HepG2 (cell line): ENCODE results near the gene CNTNAP1. TPM values are rescaled to one million over a fixed set of nuclear protein-coding genes. Genes with fewer than 3 reads are reported as not detected.

ENCODE experiments used
- AKAP8 ChIP-seq: sonication (generic); formaldehyde crosslinking; IDR thresholded peaks from 2 replicates; pipeline ENCODE4 v1.5.1; 2020; ENCODE audit warnings: mild to moderate bottlenecking, missing genetic modification reagents
- CC2D1A ChIP-seq: sonication (generic); formaldehyde crosslinking; IDR thresholded peaks from 2 replicates; pipeline ENCODE4 v1.8.1; 2023; ENCODE audit warnings: mild to moderate bottlenecking, missing genetic modification reagents
- CEBPG ChIP-seq: IDR thresholded peaks from 2 replicates; pipeline ENCODE4 v1.6.1; 2016
- CHCHD3 ChIP-seq: sonication (generic); formaldehyde crosslinking; IDR thresholded peaks from 2 replicates; pipeline ENCODE4 v1.8.0; 2022; ENCODE audit warnings: mild to moderate bottlenecking, missing genetic modification reagents, moderate library complexity
- ESRRA ChIP-seq: sonication (generic); formaldehyde crosslinking; IDR thresholded peaks from 2 replicates; pipeline ENCODE4 v1.5.1; 2020; ENCODE audit warnings: mild to moderate bottlenecking, low read depth, missing genetic modification reagents
- KDM6A ChIP-seq: IDR thresholded peaks from 2 replicates; pipeline ENCODE4 v1.6.1; 2016; ENCODE audit warnings: low read depth
- MXD4 ChIP-seq: IDR thresholded peaks from 2 replicates; pipeline ENCODE4 v1.6.1; 2016; ENCODE audit warnings: mild to moderate bottlenecking, missing biosample characterization, missing genetic modification reagents
- MYC ChIP-seq: sonication (generic); formaldehyde crosslinking; IDR thresholded peaks from 2 replicates; pipeline ENCODE4 v1.9.0; 2021; ENCODE audit warnings: missing genetic modification reagents, borderline replicate concordance
- NBN ChIP-seq: fragments of 450-650 bp; conservative IDR thresholded peaks from 2 replicates; pipeline ENCODE4 v1.6.1; 2017
- RBAK ChIP-seq: sonication (generic); formaldehyde crosslinking; IDR thresholded peaks from 2 replicates; pipeline ENCODE4 v1.5.1; 2020; ENCODE audit warnings: mild to moderate bottlenecking, missing genetic modification reagents
- RBFOX2 ChIP-seq: fragments of 200-400 bp; formaldehyde crosslinking; IDR thresholded peaks from 2 replicates; pipeline ENCODE4 v1.6.1; 2017; ENCODE audit warnings: low read depth, mild to moderate bottlenecking, low read length
- RBM22 ChIP-seq: fragments of 200-400 bp; formaldehyde crosslinking; optimal IDR thresholded peaks from 2 replicates; pipeline ENCODE3; 2017; ENCODE audit warnings: mild to moderate bottlenecking, low read length, moderate library complexity
- SAFB2 ChIP-seq: sonication (generic); formaldehyde crosslinking; IDR thresholded peaks from 2 replicates; pipeline ENCODE4 v1.5.1; 2020; ENCODE audit warnings: missing genetic modification reagents, low read depth, mild to moderate bottlenecking, borderline replicate concordance
- SRSF4 ChIP-seq: fragments of 200-400 bp; formaldehyde crosslinking; IDR thresholded peaks from one replicate; pipeline ENCODE4 v1.6.1; 2018; ENCODE audit warnings: mild to moderate bottlenecking, low read depth, low read length, moderate library complexity; ENCODE audit not compliant: poor library complexity, severe bottlenecking
- TCF7L2 ChIP-seq: IDR thresholded peaks from 2 replicates; pipeline ENCODE4 v1.6.1; 2011; ENCODE audit warnings: mild to moderate bottlenecking, low read depth, low read length, moderate library complexity
- ZBTB8A ChIP-seq: sonication (generic); formaldehyde crosslinking; IDR thresholded peaks from 2 replicates; pipeline ENCODE4 v1.4.0; 2020; ENCODE audit warnings: mild to moderate bottlenecking, low read depth, missing genetic modification reagents, borderline replicate concordance
- ZFAT ChIP-seq: sonication (generic); formaldehyde crosslinking; conservative IDR thresholded peaks from 2 replicates; pipeline ENCODE4 v1.8.1; 2023; ENCODE audit warnings: missing genetic modification reagents, inconsistent platforms
- ZMAT3 ChIP-seq: sonication (generic); formaldehyde crosslinking; conservative IDR thresholded peaks from 2 replicates; pipeline ENCODE4 v1.7.0; 2021; ENCODE audit warnings: missing genetic modification reagents
- ZNF12 ChIP-seq: sonication (generic); formaldehyde crosslinking; IDR thresholded peaks from 2 replicates; pipeline ENCODE4 v1.5.0; 2020; ENCODE audit warnings: missing genetic modification reagents
- ZNF160 ChIP-seq: sonication (generic); formaldehyde crosslinking; IDR thresholded peaks from 2 replicates; pipeline ENCODE4 v1.8.0; 2022; ENCODE audit warnings: mild to moderate bottlenecking, inconsistent platforms, missing genetic modification reagents
- ZNF570 ChIP-seq: sonication (generic); formaldehyde crosslinking; IDR thresholded peaks from 2 replicates; pipeline ENCODE4 v1.4.0; 2020; ENCODE audit warnings: mild to moderate bottlenecking, missing genetic modification reagents, borderline replicate concordance
- ZNF772 ChIP-seq: sonication (generic); formaldehyde crosslinking; IDR thresholded peaks from 2 replicates; pipeline ENCODE4 v1.5.0; 2020; ENCODE audit warnings: mild to moderate bottlenecking, missing genetic modification reagents
- ZSCAN25 ChIP-seq: sonication (generic); formaldehyde crosslinking; IDR thresholded peaks from 2 replicates; pipeline ENCODE4 v1.8.0; 2022; ENCODE audit warnings: mild to moderate bottlenecking, missing genetic modification reagents
- polyA plus RNA-seq, 8 experiments: library from polyadenylated mRNA; depleted of rRNA in 3 of 8; stranded (reverse) in 7 of 8; unstranded in 1 of 8; fragments of >200 nt; fragmentation: Illumina TruSeq in 4 of 8; extraction: Trizol in 4 of 8; gene quantifications; 2 replicates each; pipeline versions ENCODE4 v1.2.1 to v1.2.3, GENCODE V29; 2011 to 2016; ENCODE audit warnings: low read depth in 4 of 8, missing spikeins in 1 of 8, mixed read lengths in 1 of 8; ENCODE audit not compliant: insufficient read depth in 1 of 8
- total RNA-seq, 5 experiments: library from RNA; depleted of rRNA; stranded (reverse); fragments of >200 nt; fragmentation: Illumina TruSeq; extraction: Trizol; gene quantifications; 2 replicates each; pipeline ENCODE4 v1.2.3, GENCODE V29; 2016; ENCODE audit warnings: low read depth in 1 of 5
- TF ChIP-seq, protein P1 (sequence below): sonication (generic); formaldehyde crosslinking; IDR thresholded peaks from 2 replicates; pipeline ENCODE4 v1.4.0; 2020; ENCODE audit warnings: missing genetic modification reagents
- TF ChIP-seq, protein P2 (sequence below): IDR thresholded peaks from 2 replicates; pipeline ENCODE4 v1.6.1; 2012; ENCODE audit warnings: low read length, improper control_type of control experiment
- TF ChIP-seq, protein P3 (sequence below): sonication (generic); formaldehyde crosslinking; IDR thresholded peaks from 2 replicates; pipeline ENCODE4 v1.8.1; 2023; ENCODE audit warnings: mild to moderate bottlenecking, missing genetic modification reagents, borderline replicate concordance

The CNTNAP1 gene
- total and polyA plus RNA-seq, 2 of the 13 experiments (the other 11 are each of a cell fraction or from before 2014, with no cell fraction given), result 4.5 to 7.7 TPM

DNA sequence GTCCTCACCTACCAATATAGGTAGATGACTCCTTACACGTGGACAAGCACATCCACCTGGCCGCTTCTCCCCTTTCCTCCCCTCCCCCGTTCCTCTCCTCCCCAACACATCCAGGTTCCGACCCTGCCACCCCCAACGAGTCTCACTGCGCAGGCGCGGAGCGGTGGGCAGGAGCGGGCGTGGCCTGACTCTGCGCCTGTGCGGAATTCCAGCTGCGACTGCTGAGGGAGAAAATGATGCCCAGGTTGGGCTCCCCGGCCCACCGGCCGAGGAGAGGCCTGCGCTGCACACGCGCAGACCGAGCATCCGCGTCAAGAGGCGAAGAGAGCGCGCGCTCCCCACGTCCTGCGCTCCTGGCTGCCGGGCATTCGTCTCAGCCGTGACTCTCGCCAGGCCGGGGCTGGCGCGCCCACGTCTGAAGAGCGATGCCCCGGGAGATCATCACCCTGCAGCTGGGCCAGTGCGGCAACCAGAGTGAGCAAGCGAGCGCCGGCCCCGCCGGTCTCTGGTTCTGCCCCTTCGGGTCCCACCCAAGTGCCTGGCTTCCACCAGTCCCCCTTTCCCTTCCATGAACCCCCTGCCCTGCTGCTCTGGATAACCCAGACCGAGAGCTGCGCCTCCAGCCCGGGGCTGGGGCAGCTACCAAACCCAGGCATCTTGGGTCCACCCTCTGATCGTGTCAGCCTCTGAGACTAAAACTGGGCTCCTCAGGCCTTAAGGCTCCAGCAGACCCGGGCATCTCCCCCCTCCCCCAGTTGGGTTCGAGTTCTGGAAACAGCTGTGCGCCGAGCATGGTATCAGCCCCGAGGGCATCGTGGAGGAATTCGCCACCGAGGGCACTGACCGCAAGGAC, 23.0 kb upstream of the CNTNAP1 start, which contains the start of gene TUBG2 (continued):
- TF ChIP-seq ZNF12 (CRISPR knock-in tag) (no peak), RBM22 (no peak), CC2D1A (no peak), KDM6A (CRISPR knock-in tag) (0 out of 2 replicates have a peak, but pooled peaks have one; percentile 2), ZNF772 (peak; percentile 79; the same call in 1 of the 2 replicates), ZNF570 (CRISPR knock-in tag) (no peak), ESRRA (CRISPR knock-in tag) (peak; percentile 74; the same call in 1 of the 2 replicates), ZSCAN25 (CRISPR knock-in tag) (peak; percentile 55; the same call in 1 of the 2 replicates), AKAP8 (CRISPR knock-in tag) (peak; percentile 72; the same call in 1 of the 2 replicates), MXD4 (CRISPR knock-in tag) (peak; percentile 76; the same call in 1 of the 2 replicates), RBAK (CRISPR knock-in tag) (no peak), SRSF4 (no peak), ZNF160 (CRISPR knock-in tag) (peak; percentile 69; the same call in 1 of the 2 replicates), CEBPG (CRISPR knock-in tag) (peak; percentile 3; the same call in 1 of the 2 replicates), ZBTB8A (CRISPR knock-in tag) (0 out of 2 replicates have a peak, but pooled peaks have one; percentile 12), NBN (no peak), MYC (CRISPR knock-in tag) (peak; percentile 50; the same call in 1 of the 2 replicates), RBFOX2 (peak; percentile 94), CHCHD3 (CRISPR knock-in tag) (0 out of 2 replicates have a peak, but pooled peaks have one; percentile 20), SAFB2 (peak; percentile 61; the same call in 1 of the 2 replicates), ZFAT (CRISPR knock-in tag) (no peak), TCF7L2 (no peak), ZMAT3 (CRISPR knock-in tag) (peak; percentile 92; the same call in 1 of the 2 replicates)
- TF ChIP-seq, protein P1, sequence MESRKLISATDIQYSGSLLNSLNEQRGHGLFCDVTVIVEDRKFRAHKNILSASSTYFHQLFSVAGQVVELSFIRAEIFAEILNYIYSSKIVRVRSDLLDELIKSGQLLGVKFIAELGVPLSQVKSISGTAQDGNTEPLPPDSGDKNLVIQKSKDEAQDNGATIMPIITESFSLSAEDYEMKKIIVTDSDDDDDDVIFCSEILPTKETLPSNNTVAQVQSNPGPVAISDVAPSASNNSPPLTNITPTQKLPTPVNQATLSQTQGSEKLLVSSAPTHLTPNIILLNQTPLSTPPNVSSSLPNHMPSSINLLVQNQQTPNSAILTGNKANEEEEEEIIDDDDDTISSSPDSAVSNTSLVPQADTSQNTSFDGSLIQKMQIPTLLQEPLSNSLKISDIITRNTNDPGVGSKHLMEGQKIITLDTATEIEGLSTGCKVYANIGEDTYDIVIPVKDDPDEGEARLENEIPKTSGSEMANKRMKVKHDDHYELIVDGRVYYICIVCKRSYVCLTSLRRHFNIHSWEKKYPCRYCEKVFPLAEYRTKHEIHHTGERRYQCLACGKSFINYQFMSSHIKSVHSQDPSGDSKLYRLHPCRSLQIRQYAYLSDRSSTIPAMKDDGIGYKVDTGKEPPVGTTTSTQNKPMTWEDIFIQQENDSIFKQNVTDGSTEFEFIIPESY, result 0 out of 2 replicates have a peak, but pooled peaks have one; percentile 10
- TF ChIP-seq, protein P2, sequence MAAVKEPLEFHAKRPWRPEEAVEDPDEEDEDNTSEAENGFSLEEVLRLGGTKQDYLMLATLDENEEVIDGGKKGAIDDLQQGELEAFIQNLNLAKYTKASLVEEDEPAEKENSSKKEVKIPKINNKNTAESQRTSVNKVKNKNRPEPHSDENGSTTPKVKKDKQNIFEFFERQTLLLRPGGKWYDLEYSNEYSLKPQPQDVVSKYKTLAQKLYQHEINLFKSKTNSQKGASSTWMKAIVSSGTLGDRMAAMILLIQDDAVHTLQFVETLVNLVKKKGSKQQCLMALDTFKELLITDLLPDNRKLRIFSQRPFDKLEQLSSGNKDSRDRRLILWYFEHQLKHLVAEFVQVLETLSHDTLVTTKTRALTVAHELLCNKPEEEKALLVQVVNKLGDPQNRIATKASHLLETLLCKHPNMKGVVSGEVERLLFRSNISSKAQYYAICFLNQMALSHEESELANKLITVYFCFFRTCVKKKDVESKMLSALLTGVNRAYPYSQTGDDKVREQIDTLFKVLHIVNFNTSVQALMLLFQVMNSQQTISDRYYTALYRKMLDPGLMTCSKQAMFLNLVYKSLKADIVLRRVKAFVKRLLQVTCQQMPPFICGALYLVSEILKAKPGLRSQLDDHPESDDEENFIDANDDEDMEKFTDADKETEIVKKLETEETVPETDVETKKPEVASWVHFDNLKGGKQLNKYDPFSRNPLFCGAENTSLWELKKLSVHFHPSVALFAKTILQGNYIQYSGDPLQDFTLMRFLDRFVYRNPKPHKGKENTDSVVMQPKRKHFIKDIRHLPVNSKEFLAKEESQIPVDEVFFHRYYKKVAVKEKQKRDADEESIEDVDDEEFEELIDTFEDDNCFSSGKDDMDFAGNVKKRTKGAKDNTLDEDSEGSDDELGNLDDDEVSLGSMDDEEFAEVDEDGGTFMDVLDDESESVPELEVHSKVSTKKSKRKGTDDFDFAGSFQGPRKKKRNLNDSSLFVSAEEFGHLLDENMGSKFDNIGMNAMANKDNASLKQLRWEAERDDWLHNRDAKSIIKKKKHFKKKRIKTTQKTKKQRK, result no peak
- TF ChIP-seq, protein P3, sequence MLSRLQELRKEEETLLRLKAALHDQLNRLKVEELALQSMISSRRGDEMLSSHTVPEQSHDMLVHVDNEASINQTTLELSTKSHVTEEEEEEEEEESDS, result no peak
